ENCODE measurements around the gene CBLB. TPM values are rescaled to one million over a fixed set of nuclear protein-coding genes. Genes with fewer than 3 reads are reported as not detected.

CBLB gene
- total RNA-seq, 1 experiment from 2014 or later: 8.6 TPM

GRCh38 chr3:105866656-105867653 is 1.9 kb downstream of the CBLB start:
- POLR2A ChIA-PET: interaction anchor here (0.6 kb wide), 2 partner anchors 256 to 304 kb away, joined by 4 to 9 read pairs; no protein-coding TSS in a partner anchor
- H3K4me3 ChIP-seq (ENCODE audit: low read depth in 2 of 2, low read length in 2 of 2): peak overlapping the region; percentile 91 to 99
- H3K27me3 ChIP-seq (ENCODE audit: control insufficient read depth, insufficient read depth, low read length): no peaks in the 10 kb centered on the region
- ATAC-seq (no peak), DNase-seq (ENCODE audit: low read depth, low spot score) (no peak)
- H3K9me3 ChIP-seq (ENCODE audit: control insufficient read depth, insufficient read depth, low read depth, low read length): no peaks in the 10 kb centered on the region
- BruUV-seq (replicated peaks): TSS peak; percentile 59
- peak overlapping the region; percentile 17; the same call in 1 of the 2 replicates for H3K27ac ChIP-seq (ENCODE audit: low read length)
- H3K36me3 ChIP-seq (ENCODE audit: control insufficient read depth, insufficient read depth, low read length): no peaks in the 10 kb centered on the region
- CTCF ChIA-PET: no interaction called here
- TF ChIP-seq TCF7L2 (IDR thresholded peaks at IDR 0.05; ENCODE audit: low read depth, low read length) (no peak), SIN3A (IDR thresholded peaks at IDR 0.05; ENCODE audit: borderline replicate concordance, insufficient read depth, low read depth, low read length) (no peak), REST (IDR thresholded peaks at IDR 0.05; ENCODE audit: insufficient read depth in 1 of 2, low read depth in 2 of 2, low read length in 1 of 2) (no peak), CTCF (IDR thresholded peaks at IDR 0.05) (no peak)
- in situ Hi-C loops (cut with HindIII; ENCODE audit: low pct_unique_long_range_greater_than_20kb, low sequenced_read_pairs) (no loop called here), intact Hi-C loops (cut with micrococcal nuclease; ENCODE audit: unreplicated experiment) (loop anchor here (10.0 kb wide), 1 partner anchor 62 kb away; no protein-coding TSS in a partner anchor)
- H3K4me1 ChIP-seq (ENCODE audit: control insufficient read depth, insufficient read depth, low read length): peaks cover 16% of the 10 kb centered on the region

GRCh38 chr3:105865867-105866350 is 2.9 kb downstream of the CBLB start:
- DNase-seq (ENCODE audit: low read depth, low spot score) (no peak), ATAC-seq (no peak)
- in situ Hi-C loops (cut with HindIII; ENCODE audit: low pct_unique_long_range_greater_than_20kb, low sequenced_read_pairs) (no loop called here), intact Hi-C loops (cut with micrococcal nuclease; ENCODE audit: unreplicated experiment) (loop anchor here (10.0 kb wide), 1 partner anchor 61 kb away; no protein-coding TSS in a partner anchor)
- H3K27ac ChIP-seq (ENCODE audit: low read length): no peak overlapping the region
- H3K4me3 ChIP-seq (ENCODE audit: low read depth in 2 of 2, low read length in 2 of 2): no peak overlapping the region
- TF ChIP-seq REST (IDR thresholded peaks at IDR 0.05; ENCODE audit: insufficient read depth in 1 of 2, low read depth in 2 of 2, low read length in 1 of 2): no peak
- no peak for TF ChIP-seq POLR2AphosphoS5 (IDR thresholded peaks at IDR 0.05; ENCODE audit: low read depth, low read length)
- TF ChIP-seq CTCF (IDR thresholded peaks at IDR 0.05): no peak
- TF ChIP-seq TCF7L2 (IDR thresholded peaks at IDR 0.05; ENCODE audit: low read depth, low read length): no peak
- TF ChIP-seq SIN3A (IDR thresholded peaks at IDR 0.05; ENCODE audit: borderline replicate concordance, insufficient read depth, low read depth, low read length): no peak
- ChIA-PET POLR2A (no interaction called here), CTCF (no interaction called here)
- no peaks in the 10 kb centered on the region for H3K9me3 ChIP-seq (ENCODE audit: control insufficient read depth, insufficient read depth, low read depth, low read length)
- BruUV-seq (replicated peaks): no TSS peak
- peaks cover 16% of the 10 kb centered on the region for H3K4me1 ChIP-seq (ENCODE audit: control insufficient read depth, insufficient read depth, low read length)
- H3K36me3 ChIP-seq (ENCODE audit: control insufficient read depth, insufficient read depth, low read length): no peaks in the 10 kb centered on the region
- H3K27me3 ChIP-seq (ENCODE audit: control insufficient read depth, insufficient read depth, low read length): no peaks in the 10 kb centered on the region
